HEK293T (cell line): ENCODE data around the gene NEB.

Experiments
- BHLHE40 ChIP-seq: fragments of 450-650 bp; IDR thresholded peaks from 2 replicates; pipeline ENCODE4 v1.6.1; 2016; ENCODE audit warnings: mild to moderate bottlenecking, moderate library complexity, borderline replicate concordance
- ELF4 ChIP-seq: fragments of 450-650 bp; IDR thresholded peaks from 2 replicates; pipeline ENCODE4 v1.6.1; 2017; ENCODE audit warnings: antibody characterized with exemption
- FOXA1 ChIP-seq: fragments of 450-650 bp; IDR thresholded peaks from 2 replicates; pipeline ENCODE4 v1.6.1; 2016; ENCODE audit warnings: mild to moderate bottlenecking
- FOXM1 ChIP-seq: fragments of 450-650 bp; IDR thresholded peaks from 2 replicates; pipeline ENCODE4 v1.6.1; 2017; ENCODE audit warnings: mild to moderate bottlenecking, borderline replicate concordance
- HDGF ChIP-seq: fragments of 450-650 bp; IDR thresholded peaks from 2 replicates; pipeline ENCODE4 v1.6.1; 2017; ENCODE audit warnings: antibody characterized with exemption, borderline replicate concordance
- NFRKB ChIP-seq: fragments of 450-650 bp; IDR thresholded peaks from 2 replicates; pipeline ENCODE4 v1.6.1; 2016; ENCODE audit warnings: mild to moderate bottlenecking, moderate library complexity
- SP1 ChIP-seq: fragments of 450-650 bp; IDR thresholded peaks from 2 replicates; pipeline ENCODE4 v1.6.1; 2017
- TARDBP ChIP-seq: fragments of 450-650 bp; IDR thresholded peaks from 2 replicates; pipeline ENCODE4 v1.6.1; 2016
- ZNF384 ChIP-seq: fragments of 450-650 bp; IDR thresholded peaks from 2 replicates; pipeline ENCODE4 v1.6.1; 2016
- TF ChIP-seq, protein P1 (sequence below): fragments of 450-650 bp; IDR thresholded peaks from 2 replicates; pipeline ENCODE4 v1.6.1; 2016

DNA sequence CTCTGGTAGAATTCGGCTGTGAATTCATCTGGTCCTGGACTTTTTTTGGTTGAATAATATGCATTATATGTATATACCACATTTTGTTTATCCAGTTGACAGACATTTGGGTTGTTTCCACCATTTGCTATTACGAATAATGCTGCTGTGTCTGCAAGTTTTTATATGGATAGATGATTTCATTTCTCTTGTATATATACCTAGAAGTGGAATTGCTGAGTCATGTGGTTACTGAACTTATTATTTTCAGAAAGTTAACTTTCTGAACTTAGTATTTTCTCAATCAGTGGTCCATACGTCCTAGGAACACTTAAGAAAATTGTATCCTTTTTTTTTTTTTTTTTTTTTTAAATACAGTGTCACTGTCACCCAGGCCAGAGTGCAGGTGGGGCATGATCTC, 261.3 kb downstream of the NEB start:
- TF ChIP-seq TARDBP (no peak), SP1 (no peak), ELF4 (no peak), ZNF384 (no peak), NFRKB (no peak), FOXM1 (no peak), HDGF (no peak), BHLHE40 (no peak), FOXA1 (no peak)
- TF ChIP-seq, protein P1, sequence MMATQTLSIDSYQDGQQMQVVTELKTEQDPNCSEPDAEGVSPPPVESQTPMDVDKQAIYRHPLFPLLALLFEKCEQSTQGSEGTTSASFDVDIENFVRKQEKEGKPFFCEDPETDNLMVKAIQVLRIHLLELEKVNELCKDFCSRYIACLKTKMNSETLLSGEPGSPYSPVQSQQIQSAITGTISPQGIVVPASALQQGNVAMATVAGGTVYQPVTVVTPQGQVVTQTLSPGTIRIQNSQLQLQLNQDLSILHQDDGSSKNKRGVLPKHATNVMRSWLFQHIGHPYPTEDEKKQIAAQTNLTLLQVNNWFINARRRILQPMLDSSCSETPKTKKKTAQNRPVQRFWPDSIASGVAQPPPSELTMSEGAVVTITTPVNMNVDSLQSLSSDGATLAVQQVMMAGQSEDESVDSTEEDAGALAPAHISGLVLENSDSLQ: no peak
